ENCODE measurements around the gene WDR6. TPM values are rescaled to one million over a fixed set of nuclear protein-coding genes. Genes with fewer than 3 reads are reported as not detected.

Gene WDR6
- total and polyA plus RNA-seq, 9 of the 15 experiments (the other 6 are each of a cell fraction or from before 2014, with no cell fraction given), result 8.9 to 90.6 (median 44.7) TPM

DNA sequence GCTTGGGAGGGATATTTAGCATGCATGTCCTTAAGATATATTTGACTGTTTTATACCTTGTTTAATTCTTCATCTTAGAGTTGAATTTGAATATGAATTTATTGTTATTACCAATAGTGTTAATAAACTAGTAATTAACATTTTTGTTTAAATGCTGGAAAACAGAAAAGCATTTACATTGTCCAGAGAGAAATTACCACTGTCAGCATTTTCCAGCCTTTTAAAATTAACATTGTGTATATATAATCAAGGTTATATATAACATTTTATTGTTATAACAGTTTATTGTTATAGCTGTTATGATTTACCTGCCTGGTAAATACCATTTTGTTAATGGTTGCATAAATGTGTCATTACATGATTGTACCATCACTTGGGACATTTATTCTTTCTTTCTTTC is 25.2 kb upstream of the WDR6 start (continued):
- no peak for TF ChIP-seq ZBTB40 (IDR thresholded peaks at IDR 0.05)
- no peak for TF ChIP-seq ZBTB40 (CRISPR knock-in tag; IDR thresholded peaks at IDR 0.05)
- TF ChIP-seq MAFG (tag; conservative IDR thresholded peaks at IDR 0.05), result 0 out of 2 replicates have a peak, but pooled peaks have one; percentile 17
- peak; percentile 78 for TF ChIP-seq ZNF316 (IDR thresholded peaks at IDR 0.05)
- TF ChIP-seq, protein P1, sequence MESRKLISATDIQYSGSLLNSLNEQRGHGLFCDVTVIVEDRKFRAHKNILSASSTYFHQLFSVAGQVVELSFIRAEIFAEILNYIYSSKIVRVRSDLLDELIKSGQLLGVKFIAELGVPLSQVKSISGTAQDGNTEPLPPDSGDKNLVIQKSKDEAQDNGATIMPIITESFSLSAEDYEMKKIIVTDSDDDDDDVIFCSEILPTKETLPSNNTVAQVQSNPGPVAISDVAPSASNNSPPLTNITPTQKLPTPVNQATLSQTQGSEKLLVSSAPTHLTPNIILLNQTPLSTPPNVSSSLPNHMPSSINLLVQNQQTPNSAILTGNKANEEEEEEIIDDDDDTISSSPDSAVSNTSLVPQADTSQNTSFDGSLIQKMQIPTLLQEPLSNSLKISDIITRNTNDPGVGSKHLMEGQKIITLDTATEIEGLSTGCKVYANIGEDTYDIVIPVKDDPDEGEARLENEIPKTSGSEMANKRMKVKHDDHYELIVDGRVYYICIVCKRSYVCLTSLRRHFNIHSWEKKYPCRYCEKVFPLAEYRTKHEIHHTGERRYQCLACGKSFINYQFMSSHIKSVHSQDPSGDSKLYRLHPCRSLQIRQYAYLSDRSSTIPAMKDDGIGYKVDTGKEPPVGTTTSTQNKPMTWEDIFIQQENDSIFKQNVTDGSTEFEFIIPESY (CRISPR knock-in tag; IDR thresholded peaks at IDR 0.05), result no peak
- peak; percentile 69 for TF ChIP-seq MAFF (IDR thresholded peaks at IDR 0.05; ENCODE audit: low read length)
- no peak for TF ChIP-seq SIX5 (IDR thresholded peaks at IDR 0.05; ENCODE audit: borderline replicate concordance in 1 of 2, insufficient read depth in 1 of 2, low read depth in 1 of 2, low read length in 2 of 2)
- TF ChIP-seq C11orf30 (IDR thresholded peaks at IDR 0.05; ENCODE audit: low read depth), result peak; percentile 70
- TF ChIP-seq NFE2 (IDR thresholded peaks at IDR 0.05; ENCODE audit: low read depth), result no peak
- TF ChIP-seq ZNF212 (CRISPR knock-in tag; IDR thresholded peaks at IDR 0.05), result no peak
- no peak for TF ChIP-seq RBM22 (IDR thresholded peaks at IDR 0.05; ENCODE audit: low read depth, low read length, poor library complexity, severe bottlenecking)
